H1 (cell line): Measurements from ENCODE around the gene BNC2. TPM values are rescaled to one million over a fixed set of nuclear protein-coding genes. Genes with fewer than 3 reads are reported as not detected.
"Not testable (repeated sequence)": the region's sequence is repeated elsewhere in the genome, so short reads cannot be mapped to it uniquely, and the experiment has no call there.

Experiments
- CTCF ChIA-PET: fragments of 300-600 bp; sonication (Branson Sonifier 250); formaldehyde crosslinking; loops from one replicate; lab custom pipeline; 2021; ENCODE audit not compliant: partially characterized antibody; lab: Charles Lee
- POLR2A ChIA-PET: fragments of 300-600 bp; sonication (Branson Sonifier 250); formaldehyde crosslinking; loops from one replicate; lab custom pipeline; 2021; ENCODE audit warnings: inconsistent platforms; ENCODE audit not compliant: partially characterized antibody; lab: Charles Lee
- DNase-seq, 2 experiments: peaks; one replicate each; pipeline versions ENCODE4 v3.0.0 to v3.0.0-alpha.2; 2010 to 2022; ENCODE audit warnings: low spot score in 2 of 2, low read depth in 1 of 2, mixed read lengths in 1 of 2
- FAIRE-seq: peaks from 2 replicates; lab custom pipeline; 2011; peaks lifted over from hg19 to GRCh38; lab: Jason Lieb, UNC
- H2AFZ ChIP-seq: 2 replicates; pipeline ENCODE4 v1.8.1; 2012; ENCODE audit warnings: low read length, inconsistent platforms
- H2AK5ac ChIP-seq: 2 replicates; pipeline ENCODE4 v1.6.1; 2013; ENCODE audit warnings: low read depth, low read length
- H2BK120ac ChIP-seq: replicated peaks from 2 replicates; pipeline ENCODE3; 2013; ENCODE audit warnings: low read depth, low read length, inconsistent platforms
- H2BK12ac ChIP-seq: 2 replicates; pipeline ENCODE4 v1.6.1; 2013; ENCODE audit warnings: low read depth, low read length
- H2BK15ac ChIP-seq: 2 replicates; pipeline ENCODE4 v1.6.1; 2013; ENCODE audit warnings: low read length
- H2BK20ac ChIP-seq: 2 replicates; pipeline ENCODE4 v1.6.1; 2013; ENCODE audit warnings: low read length
- H2BK5ac ChIP-seq: 2 replicates; pipeline ENCODE4 v1.6.1; 2013; ENCODE audit warnings: low read depth, low read length
- H3K14ac ChIP-seq: 2 replicates; pipeline ENCODE4 v1.6.1; 2013; ENCODE audit warnings: inconsistent platforms; ENCODE audit not compliant: insufficient read length
- H3K18ac ChIP-seq: 2 replicates; pipeline ENCODE4 v1.6.1; 2013; ENCODE audit warnings: low read length; ENCODE audit errors: extremely low read depth
- H3K23ac ChIP-seq: 2 replicates; pipeline ENCODE4 v1.6.1; 2013; ENCODE audit warnings: inconsistent platforms; ENCODE audit not compliant: insufficient read length
- H3K23me2 ChIP-seq: 2 replicates; pipeline ENCODE4 v1.6.1; 2013; ENCODE audit warnings: low read depth, low read length
- H3K27ac ChIP-seq: 2 replicates; pipeline ENCODE4 v1.6.1; 2011; ENCODE audit warnings: low read depth, low read length, inconsistent platforms
- H3K27me3 ChIP-seq, 4 experiments: replicated peaks in 1 of 4; 1 replicate in 1 of 4; 2 replicates in 3 of 4; pipeline versions ENCODE4 v1.6.1 to v1.8.1; 2011 to 2013; ENCODE audit warnings: low read length in 3 of 4, mild to moderate bottlenecking in 3 of 4, inconsistent platforms in 2 of 4, mixed read lengths in 2 of 4, moderate library complexity in 1 of 4; ENCODE audit not compliant: control insufficient read depth in 3 of 4, insufficient read depth in 3 of 4; ENCODE audit errors: extremely low read depth in 1 of 4
- H3K36me3 ChIP-seq, 4 experiments: 2 replicates each; pipeline versions ENCODE4 v1.6.1 to v1.8.1; 2011 to 2013; ENCODE audit warnings: mild to moderate bottlenecking in 4 of 4, low read length in 3 of 4, moderate library complexity in 2 of 4, control low read depth in 1 of 4, inconsistent platforms in 1 of 4; ENCODE audit not compliant: insufficient read depth in 4 of 4, control insufficient read depth in 2 of 4
- H3K4ac ChIP-seq: replicated peaks from 2 replicates; pipeline ENCODE3; 2013; ENCODE audit warnings: low read length, low read depth, mixed read lengths, inconsistent platforms; ENCODE audit not compliant: insufficient read length
- H3K4me1 ChIP-seq, 4 experiments: replicated peaks in 1 of 4; 1 replicate in 1 of 4; 2 replicates in 3 of 4; pipeline versions ENCODE4 v1.6.1 to v1.8.1; 2011 to 2013; ENCODE audit warnings: low read length in 3 of 4, inconsistent platforms in 2 of 4, mixed read lengths in 1 of 4; ENCODE audit not compliant: insufficient read depth in 4 of 4, control insufficient read depth in 3 of 4
- H3K4me2 ChIP-seq, 2 experiments: 2 replicates each; pipeline versions ENCODE4 v1.6.1 to v1.8.1; 2011 to 2013; ENCODE audit warnings: low read depth in 2 of 2, low read length in 2 of 2, control low read depth in 1 of 2, inconsistent platforms in 1 of 2, mild to moderate bottlenecking in 1 of 2; ENCODE audit not compliant: insufficient read depth in 1 of 2
- H3K4me3 ChIP-seq, 4 experiments: fragments of 200-600, 300-600 bp in 1 of 4; sonication (generic), shearing (Covaris generic), sonication (Bioruptor Twin) in 1 of 4; 2 replicates each; pipeline versions ENCODE4 v1.5.1 to v1.8.1; 2011 to 2016; ENCODE audit warnings: low read length in 4 of 4, low read depth in 3 of 4, control low read depth in 2 of 4, inconsistent platforms in 2 of 4, mild to moderate bottlenecking in 2 of 4, mixed read lengths in 1 of 4, moderate library complexity in 1 of 4; ENCODE audit not compliant: insufficient read depth in 2 of 4; ENCODE audit errors: extremely low read depth in 1 of 4
- H3K56ac ChIP-seq: replicated peaks from 2 replicates; pipeline ENCODE3; 2013; ENCODE audit warnings: low read depth, mild to moderate bottlenecking, mixed read lengths, low read length, inconsistent platforms; ENCODE audit not compliant: insufficient read length
- H3K79me1 ChIP-seq: 2 replicates; pipeline ENCODE4 v1.6.1; 2013; ENCODE audit warnings: low read depth, low read length, control low read depth
- H3K79me2 ChIP-seq, 2 experiments: 2 replicates each; pipeline versions ENCODE4 v1.6.1 to v1.8.1; 2012 to 2013; ENCODE audit warnings: low read length in 2 of 2, mild to moderate bottlenecking in 2 of 2, inconsistent platforms in 1 of 2; ENCODE audit not compliant: insufficient read depth in 2 of 2, control insufficient read depth in 1 of 2
- H3K9ac ChIP-seq, 4 experiments: replicated peaks in 1 of 4; 1 replicate in 1 of 4; 2 replicates in 3 of 4; pipeline versions ENCODE4 v1.6.1 to v1.8.1; 2011 to 2013; ENCODE audit warnings: low read depth in 3 of 4, low read length in 3 of 4, control low read depth in 2 of 4, mild to moderate bottlenecking in 2 of 4, moderate library complexity in 2 of 4, inconsistent platforms in 1 of 4; ENCODE audit errors: extremely low read depth in 1 of 4
- H3K9me3 ChIP-seq, 2 experiments: 2 replicates each; pipeline versions ENCODE4 v1.6.1 to v1.8.1; 2012 to 2013; ENCODE audit warnings: mild to moderate bottlenecking in 2 of 2, moderate library complexity in 2 of 2, control low read depth in 1 of 2, inconsistent platforms in 1 of 2, low read depth in 1 of 2, low read length in 1 of 2, mixed read lengths in 1 of 2; ENCODE audit not compliant: insufficient read depth in 2 of 2
- H4K20me1 ChIP-seq, 2 experiments: replicated peaks in 1 of 2; 2 replicates each; pipeline versions ENCODE3 to v1.8.1; 2011 to 2013; ENCODE audit warnings: inconsistent platforms in 2 of 2, low read length in 2 of 2, mild to moderate bottlenecking in 1 of 2; ENCODE audit not compliant: insufficient read depth in 2 of 2, control insufficient read depth in 1 of 2
- H4K5ac ChIP-seq: 2 replicates; pipeline ENCODE4 v1.6.1; 2013; ENCODE audit warnings: low read length, low read depth, mixed read lengths, inconsistent platforms; ENCODE audit not compliant: insufficient read length
- H4K8ac ChIP-seq: 2 replicates; pipeline ENCODE4 v1.8.0; 2013; ENCODE audit warnings: mild to moderate bottlenecking, moderate library complexity, low read length, inconsistent platforms; ENCODE audit not compliant: insufficient read depth; ENCODE audit errors: extremely low read depth
- H4K91ac ChIP-seq: replicated peaks from 2 replicates; pipeline ENCODE3; 2013; ENCODE audit warnings: low read length, mixed read lengths, inconsistent platforms; ENCODE audit not compliant: insufficient read length
- WGBS, 2 experiments: shearing (Covaris generic) in 1 of 2; methylation state at CpG; one replicate each; pipeline versions ENCODE4 v1.1.6 to v1.1.7; 2013 to 2015; ENCODE audit warnings: low lambda C conversion rate in 2 of 2, mixed read lengths in 2 of 2, inconsistent platforms in 1 of 2, low coverage in 1 of 2, missing lambda C conversion rate in 1 of 2; ENCODE audit not compliant: insufficient replicate concordance in 2 of 2, insufficient coverage in 1 of 2, insufficient read length in 1 of 2; ENCODE audit errors: extremely low coverage in 1 of 2, missing lambda C conversion rate in 1 of 2; 5-methylcytosine and 5-hydroxymethylcytosine counted together
- polyA plus RNA-seq, 7 experiments: library from polyadenylated mRNA; depleted of rRNA in 3 of 7; stranded (reverse) in 5 of 7; unstranded in 2 of 7; fragments of >200 nt in 5 of 7; fragments of 200-250 nt in 2 of 7; gene quantifications; 1 replicate in 5 of 7; 2 replicates in 1 of 7; 4 replicates in 1 of 7; pipeline versions ENCODE4 v1.2.1 to v1.2.3, GENCODE V29; 2011 to 2013; ENCODE audit warnings: missing spikeins in 2 of 7, mixed read lengths in 2 of 7
- total RNA-seq: library from RNA; stranded (reverse); fragmentation: NEBNext Ultra II Directional; extraction: Animal tissue kit (Norgen Biotek cat#: 25700); gene quantifications from 2 replicates; pipeline ENCODE4 v1.2.1, GENCODE V29; 2021

The BNC2 gene
- total and polyA plus RNA-seq, 2 of the 8 experiments (the other 6 are each of a cell fraction or from before 2014, with no cell fraction given), result 16.0 to 26.8 TPM

- H3K14ac ChIP-seq, H3K79me1 ChIP-seq, POLR2A ChIA-PET, H3K4me1 ChIP-seq, H2BK15ac ChIP-seq, H3K79me2 ChIP-seq, CTCF ChIA-PET, H3K27ac ChIP-seq, H2BK20ac ChIP-seq, DNase-seq, H2BK120ac ChIP-seq, H3K4me2 ChIP-seq, H2AK5ac ChIP-seq, H3K9ac ChIP-seq, H2AFZ ChIP-seq, H4K5ac ChIP-seq, H2BK5ac ChIP-seq, H3K27me3 ChIP-seq, H3K4me3 ChIP-seq, FAIRE-seq, H3K9me3 ChIP-seq, H3K23me2 ChIP-seq, H3K36me3 ChIP-seq, H3K18ac ChIP-seq, H2BK12ac ChIP-seq, H4K91ac ChIP-seq, H3K56ac ChIP-seq, H3K4ac ChIP-seq, H3K23ac ChIP-seq, H4K8ac ChIP-seq, H4K20me1 ChIP-seq: not testable (repeated sequence)
- 76% methylated on average over 6 of the region's 6 CpGs; no CpG with 5 or more reads in 1 of the 2 experiments for WGBS, 2 experiments
Observed at GRCh38 chr9:16438831-16439230, 431.6 kb downstream of the BNC2 start.
